ENCODE measurements around the gene STRIT1.

Gene STRIT1

DNA sequence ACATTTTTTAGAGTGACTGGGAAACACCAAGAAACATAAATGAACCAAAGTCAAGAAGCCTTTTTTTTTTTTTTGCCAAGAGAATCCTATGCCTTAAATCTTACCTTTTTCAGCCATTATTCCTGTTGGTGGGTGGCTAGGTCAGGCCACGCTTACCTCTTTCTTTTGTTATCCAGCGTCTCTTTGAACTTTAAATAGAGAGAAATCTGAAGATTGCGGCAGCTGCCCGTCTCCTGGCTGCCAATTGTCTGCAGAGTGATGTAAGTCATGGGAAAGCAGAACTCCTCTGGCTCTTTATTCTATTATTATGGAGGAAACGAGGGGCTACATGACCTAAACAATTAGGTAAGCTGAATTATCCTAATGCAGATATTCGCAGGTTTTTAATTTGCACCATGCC, at the start of gene STRIT1:
Gene STRIT1, minus strand, starts transcription at position 168 of the 400 bp plus-strand sequence.
- no peak for DNase-seq

DNA sequence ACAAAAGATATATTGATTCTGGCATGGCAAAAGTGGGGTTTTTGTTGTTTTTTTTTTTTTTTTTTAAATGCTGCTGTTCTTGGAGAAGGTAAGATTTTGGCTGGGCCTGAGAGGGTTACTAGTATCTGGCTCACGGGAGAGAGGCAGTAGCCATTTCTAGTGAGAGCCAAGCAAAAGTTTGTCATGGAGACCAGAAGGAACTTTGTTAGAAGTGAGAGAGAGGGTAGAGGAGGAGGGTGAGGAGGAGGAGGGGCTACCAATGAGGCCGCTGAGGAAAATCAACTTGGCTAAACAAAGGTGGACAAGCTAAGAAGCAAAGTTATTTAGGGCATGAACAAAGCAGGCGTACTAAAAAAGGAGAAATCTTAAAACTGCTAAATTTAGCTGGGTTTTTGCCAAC, 48.9 kb upstream of the STRIT1 start:
- DNase-seq: no peak

DNA sequence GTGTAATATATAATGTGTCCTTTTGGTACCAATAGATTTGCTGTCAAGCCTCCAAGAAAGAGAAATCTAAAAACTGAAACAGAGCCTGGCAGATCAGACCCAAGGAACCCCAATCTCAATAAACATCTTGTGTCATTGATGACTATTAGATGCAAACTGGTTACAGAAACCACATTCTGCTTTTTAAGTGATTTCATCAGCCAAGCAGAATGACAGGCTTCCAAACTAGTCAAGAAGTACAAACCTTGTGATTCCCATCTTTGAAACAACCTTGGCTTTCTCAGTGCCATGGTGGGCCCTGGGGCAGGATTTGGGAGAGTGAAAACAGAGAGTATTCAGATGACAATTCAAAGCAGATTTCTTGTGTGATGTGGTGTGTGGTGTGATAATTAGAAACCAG, 45.6 kb upstream of the STRIT1 start:
- no peak for DNase-seq

DNA sequence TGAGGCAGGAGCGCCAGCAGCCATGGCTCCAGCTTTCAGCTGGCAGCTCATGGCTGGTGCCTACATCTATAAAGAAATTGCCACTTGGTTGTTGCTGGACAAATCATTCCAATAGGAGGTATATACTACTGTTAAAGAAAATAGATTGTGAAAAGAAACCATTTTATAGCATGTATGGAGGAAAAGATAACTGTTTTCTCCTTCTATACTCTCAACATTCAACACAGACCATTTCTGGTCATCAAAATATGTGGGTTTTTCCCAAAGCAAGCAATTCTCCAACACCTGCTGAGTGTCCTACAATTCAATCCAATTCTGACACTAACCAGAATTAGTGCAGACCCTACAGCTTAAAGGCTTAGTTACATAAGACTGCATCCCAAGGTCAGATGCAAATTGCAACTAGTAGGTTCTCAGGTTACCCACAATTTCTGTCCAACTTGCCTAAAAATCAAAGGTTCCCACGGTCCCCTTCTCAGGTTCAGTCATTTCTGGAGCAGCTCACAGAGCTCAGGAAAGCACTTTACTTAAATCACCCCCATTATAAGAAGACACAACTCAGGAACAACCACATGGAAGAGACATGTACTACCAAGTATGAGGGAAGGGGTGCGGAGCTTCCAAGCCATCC, 42.4 kb upstream of the STRIT1 start:
- no peak for DNase-seq

DNA sequence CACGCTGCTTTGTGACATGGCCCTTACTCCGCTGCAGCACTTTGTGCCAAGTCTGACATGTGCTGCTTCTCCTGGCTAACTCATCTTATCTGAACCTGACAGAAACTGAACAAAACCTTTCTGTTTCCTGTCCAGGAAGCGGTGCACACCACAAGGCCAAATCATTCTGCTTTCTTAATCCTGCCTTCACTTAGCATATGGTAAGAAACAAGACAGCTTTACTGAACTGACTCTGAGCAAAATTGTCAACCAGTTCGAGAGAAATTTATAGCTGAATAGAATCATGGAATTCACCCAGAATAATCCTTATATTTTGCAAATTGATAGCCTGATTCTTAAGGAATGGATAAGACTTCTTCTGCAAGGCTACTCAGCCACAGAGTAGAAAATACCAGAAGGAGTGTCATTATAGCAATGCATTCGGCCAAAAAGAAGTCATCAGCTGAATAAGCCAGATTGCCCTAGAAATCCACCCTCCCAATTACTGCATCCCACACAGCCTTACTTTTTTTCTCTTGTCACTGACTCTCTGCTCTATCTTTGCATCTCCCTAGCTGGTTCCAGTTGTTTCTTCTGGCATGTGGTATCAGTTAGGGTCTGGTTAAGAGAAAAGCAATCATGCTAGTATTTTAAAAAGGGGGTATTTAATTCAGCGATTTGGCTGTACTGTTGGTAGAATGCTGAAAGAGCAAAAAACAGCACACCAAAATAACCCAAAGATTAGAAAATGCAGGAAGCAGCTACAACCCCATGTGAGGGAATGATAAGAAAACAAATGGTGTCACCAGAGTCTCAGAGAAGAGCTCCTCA, 41.6 kb upstream of the STRIT1 start:
- DNase-seq: no peak

DNA sequence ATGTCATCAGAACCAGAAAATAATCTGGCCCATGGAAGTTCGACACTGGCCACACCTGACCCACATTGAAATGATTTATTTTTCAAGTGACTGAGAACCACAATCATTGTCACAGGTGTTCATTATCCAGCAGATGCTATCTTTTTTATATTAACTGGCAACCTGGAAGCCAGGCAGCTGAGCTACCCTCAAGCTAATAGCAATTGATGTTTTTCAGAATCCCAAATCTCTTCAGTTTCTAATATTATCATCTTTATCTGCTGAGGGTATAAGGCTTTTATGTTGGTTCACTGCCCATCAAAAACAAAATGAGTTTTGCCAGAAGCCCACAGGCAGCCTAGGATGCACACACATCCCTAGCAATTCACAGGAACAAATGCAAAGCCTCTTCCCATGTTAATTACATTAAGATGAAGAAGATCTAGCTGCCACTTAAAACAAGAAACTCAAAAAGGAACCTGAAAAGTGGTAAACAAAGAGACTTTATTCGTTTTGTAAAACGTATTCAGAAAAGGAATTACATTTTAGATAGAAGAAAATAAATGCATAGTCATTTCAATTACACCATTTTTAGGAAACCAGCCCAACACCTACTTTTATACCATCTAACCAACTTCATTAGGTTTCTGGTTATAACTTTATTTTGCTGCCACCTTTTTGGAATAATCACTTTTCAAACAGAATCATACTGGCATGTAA, 40.9 kb upstream of the STRIT1 start:
- no peak for DNase-seq

DNA sequence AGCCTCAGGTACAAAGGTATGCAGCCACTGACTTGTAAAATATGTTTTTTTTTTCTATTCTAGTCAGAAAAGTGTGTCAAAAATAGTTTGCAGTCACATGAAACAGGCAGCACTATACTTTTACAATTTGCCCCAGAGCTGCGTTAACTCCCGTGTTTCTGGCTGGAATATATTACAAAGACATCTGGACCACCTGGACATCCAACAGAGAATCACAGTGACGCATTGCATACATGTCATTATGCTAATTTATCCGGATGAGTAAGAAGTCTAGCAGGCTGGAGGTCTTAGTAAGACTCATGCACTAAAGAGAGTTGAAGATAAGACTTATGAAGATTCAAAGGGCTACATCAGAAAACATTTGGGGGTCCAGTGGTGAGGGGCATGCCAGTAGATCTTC, 39.2 kb upstream of the STRIT1 start:
- peak in 1 of 2 experiments; percentile 63 for DNase-seq

DNA sequence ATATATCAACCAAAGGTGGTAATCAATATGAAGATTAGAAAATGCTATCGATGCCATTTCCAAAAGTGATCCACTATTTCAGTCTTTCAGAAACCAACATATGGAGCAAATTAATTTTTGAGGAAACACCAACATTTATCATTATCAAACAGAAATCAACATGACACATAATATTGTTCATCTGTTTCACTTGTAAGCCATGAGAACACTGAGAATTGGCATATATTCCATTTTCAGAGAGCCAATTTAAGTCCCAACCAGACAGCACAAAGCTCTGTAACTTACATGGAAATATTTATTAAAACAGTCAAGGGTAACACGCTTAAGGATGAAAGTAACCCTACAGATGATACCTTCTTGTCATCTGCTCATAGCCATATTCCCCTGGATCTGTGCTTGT, 37.6 kb upstream of the STRIT1 start:
- no peak for DNase-seq

DNA sequence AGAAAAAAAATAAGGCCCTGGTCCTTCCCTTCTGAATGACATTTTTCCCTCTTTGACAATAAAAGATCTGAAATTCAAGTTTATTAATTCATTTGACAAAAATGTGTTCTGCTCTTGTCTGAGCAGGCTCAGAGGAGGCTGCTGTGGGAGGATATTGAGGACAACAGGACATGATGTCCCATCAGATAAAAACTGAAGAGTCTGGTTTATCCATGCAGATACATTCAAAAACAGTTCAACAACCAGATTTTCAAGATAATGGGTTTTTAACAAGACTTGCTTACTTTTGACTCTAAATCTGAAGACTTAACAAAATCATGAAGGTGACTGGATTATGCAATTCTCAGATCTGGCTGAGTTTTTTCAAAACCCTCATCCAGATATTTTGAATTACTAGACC, 36.9 kb upstream of the STRIT1 start:
- no peak for DNase-seq

DNA sequence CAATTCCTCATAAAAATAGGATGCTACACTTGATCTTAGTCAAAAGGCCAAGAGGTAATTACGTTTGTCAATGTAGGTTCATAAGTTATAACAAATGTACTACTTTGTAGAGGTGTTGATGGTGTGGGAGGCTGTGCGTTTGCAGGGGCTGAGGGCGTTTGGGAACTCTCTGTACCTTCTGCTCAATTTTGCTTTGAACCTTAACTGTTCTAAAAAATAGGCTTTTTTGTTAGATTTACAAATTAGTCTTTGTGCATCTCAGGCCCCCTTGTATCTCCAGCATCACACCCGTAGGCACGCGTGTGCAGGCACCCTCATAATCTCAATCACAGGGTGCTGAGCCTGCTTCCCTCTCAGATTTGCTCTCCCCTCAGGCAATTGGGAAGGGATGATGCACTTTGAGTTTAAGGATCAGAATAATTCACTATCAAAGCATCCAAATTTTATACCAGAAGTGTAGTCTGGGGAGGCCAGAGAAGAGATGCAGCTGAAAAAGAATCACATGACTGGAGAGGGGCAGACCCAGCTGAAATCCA, 36.1 kb upstream of the STRIT1 start:
- no peak for DNase-seq

DNA sequence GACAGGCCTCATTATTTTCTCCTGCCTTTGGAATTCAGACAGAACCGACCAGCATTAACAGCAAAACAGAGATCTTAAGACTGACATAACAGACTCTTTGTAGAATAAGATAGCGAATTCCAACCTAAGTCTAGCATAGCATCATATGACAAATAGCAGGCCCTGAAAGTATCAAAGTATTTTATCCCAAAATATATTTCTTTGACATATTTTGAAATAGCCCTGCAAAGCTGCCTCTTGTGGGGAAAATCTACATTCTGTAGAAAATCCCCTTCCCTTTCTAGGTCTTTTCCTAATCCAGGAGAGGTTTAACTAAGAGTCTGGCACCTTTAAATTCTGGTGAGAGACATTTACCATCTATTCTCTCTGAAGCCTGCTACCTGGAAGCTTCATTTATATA, 34.4 kb upstream of the STRIT1 start:
- no peak for DNase-seq

DNA sequence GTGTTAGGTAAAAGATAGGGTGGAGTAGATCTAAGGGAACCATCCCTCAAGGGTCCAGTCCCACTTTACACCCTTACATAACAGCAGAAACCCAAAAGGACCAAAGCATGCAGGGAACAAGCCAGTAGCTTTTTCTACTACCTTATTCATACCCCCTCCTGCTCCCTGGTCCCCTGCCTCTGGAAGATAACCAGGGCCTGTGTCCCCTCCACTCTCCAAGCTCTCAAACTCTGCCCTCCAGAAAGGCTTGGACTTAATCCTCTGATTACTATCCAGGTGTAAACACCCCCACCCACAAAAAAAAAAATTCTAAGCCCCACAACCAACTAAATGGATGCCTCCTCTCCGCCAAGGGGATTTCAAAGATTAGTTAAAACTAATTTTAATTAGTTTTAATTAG, 33.9 kb upstream of the STRIT1 start:
- DNase-seq: no peak

DNA sequence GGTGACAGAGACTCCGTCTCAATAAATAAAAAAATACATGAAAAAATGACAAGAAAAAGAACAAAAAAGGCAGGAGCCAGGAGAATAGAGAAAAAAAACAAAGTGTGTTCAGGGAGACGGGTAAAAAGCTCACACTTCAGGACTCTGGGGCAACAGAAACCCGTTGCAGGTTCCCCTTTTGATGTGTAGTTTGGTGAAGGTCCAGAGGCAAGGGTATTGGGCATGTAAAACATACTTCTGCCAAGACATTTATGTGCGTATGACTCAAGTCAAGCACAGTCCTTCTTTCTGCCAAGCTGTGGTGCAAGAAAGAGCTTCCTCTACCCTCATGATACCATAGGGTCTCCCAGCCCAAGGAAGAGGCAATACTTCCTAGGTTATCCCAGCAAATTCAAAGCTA, 33.4 kb upstream of the STRIT1 start:
- DNase-seq: no peak

DNA sequence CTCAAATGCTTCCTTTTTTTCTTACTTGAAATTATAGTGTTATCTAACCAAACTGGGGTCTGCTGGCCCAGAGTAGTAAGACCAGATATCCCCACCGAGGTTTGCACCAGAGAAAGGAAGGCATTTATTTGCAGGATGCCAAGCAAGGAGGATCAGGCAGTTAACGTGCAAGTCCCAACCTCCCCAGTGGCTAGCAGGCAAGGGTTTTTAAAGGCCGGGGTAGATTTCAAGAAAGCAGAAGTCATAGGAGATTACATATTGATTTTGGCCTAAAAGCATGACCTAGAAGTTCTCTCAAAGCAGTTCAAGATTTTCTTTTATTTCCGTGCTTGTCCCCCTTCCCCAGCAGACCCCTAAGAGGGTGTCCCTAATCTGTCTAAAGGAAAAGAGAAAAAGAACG, 32.8 kb upstream of the STRIT1 start:
- no peak for DNase-seq

DNA sequence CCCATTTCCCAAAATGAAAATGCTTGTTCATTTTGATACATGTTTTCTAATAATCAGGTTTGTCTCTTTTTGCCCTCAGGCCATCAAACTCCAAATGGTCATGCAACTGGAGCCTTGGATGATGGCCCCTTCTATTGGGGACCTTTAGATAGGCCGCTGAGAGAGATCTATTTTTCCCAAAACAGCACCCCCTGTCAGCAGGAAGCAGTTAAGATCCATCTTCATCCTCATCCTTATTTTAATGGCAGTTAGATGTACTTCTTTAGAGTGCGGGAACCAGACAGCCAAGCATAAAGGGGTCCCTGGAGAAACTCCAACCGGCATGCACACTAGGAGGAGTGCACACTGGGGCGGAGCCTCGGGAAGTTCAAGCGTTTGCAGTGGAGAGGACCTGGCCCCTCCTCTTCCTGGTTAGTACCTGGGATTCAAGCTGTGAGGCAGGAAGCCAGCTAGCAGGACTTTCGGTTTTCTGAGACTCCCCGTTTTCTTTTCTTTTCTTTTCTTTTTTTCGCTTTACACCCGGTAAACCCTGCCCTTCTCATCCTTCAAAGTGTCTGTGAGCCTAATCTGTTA, 31.9 kb upstream of the STRIT1 start:
- DNase-seq: peak; percentile 13 to 15

DNA sequence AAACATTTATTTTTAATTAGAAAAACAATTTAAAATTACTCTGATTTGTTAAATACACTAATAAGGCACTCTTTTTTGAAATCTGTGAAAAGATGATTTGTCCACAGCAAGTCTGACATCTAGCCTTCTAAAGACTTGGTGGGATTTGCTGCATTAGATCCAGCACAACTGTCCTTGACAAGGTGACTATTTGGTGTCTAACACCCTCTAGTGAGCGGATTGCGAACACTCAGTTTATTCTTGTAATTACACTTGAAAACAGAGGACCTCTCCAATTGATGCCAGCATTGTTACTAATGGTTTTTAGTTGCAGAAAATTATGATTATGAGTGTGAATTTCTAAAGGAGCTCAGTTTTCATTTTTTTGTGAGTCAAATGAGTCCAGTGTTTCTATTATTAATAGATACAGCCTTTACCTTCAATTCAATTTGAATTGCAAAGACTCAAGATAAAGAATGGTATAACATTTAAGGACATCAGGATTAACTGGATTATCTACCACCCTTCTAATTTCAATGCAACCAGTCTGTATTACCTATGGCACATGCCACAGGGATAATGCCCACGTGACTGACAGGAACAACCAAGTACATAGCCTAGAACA, 29.7 kb upstream of the STRIT1 start:
- DNase-seq: peak; percentile 79 to 92

DNA sequence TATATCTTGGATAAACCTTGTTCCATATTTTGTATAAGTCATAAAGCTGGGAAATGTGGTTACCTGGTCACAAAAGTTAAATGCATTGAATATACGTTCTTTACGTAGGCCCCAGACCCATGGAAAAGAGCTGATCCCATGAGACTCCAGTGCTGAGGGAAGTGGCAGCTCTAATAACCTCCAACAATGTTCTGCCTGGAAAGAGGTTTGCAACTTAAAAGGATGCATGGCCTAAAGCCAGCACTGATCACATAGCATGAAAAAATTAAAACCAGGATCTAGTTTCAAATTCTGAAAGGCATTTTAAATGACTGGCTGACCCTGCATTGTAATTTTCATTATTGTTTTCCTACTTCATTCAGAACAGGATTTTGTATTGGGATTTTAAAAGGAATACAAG, 27.9 kb upstream of the STRIT1 start:
- peak in 1 of 2 experiments; percentile 7 for DNase-seq

DNA sequence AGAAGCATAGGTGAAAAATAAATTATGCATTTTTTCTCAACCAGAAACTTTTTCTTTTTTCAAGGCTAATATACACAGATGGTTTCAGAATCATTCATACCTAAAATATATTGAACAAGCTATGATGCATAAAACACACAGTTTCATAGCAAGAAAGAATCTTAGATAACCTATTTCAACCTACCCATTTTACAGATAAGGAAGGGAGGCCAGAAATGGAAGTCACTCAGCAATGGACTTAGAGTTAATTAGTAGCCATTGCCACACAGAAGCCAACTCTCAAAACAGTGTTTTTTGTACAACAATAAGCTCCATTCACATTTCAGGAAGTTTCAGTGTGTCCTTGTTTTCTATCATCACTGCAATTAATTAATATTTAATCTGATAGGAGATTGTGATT, 27.5 kb upstream of the STRIT1 start:
- no peak for DNase-seq

DNA sequence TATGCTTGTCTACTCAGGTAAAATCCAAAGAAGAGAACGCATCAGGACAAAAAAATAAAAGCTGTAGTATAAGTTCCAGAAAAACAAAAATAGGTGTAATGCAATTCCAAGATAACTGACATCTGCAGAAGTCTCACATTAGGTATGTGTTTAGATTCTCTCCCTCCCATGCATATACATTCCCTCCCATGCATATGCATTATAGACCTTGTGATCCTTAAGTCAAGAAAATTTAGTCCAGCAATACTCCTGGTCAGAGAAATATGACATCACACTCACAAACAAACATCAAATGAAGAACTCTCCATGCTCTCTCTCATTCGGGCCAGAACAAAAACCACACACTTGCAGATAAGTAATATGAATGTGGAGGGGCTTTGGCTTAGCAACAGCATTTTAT, 25.3 kb upstream of the STRIT1 start:
- no peak for DNase-seq

DNA sequence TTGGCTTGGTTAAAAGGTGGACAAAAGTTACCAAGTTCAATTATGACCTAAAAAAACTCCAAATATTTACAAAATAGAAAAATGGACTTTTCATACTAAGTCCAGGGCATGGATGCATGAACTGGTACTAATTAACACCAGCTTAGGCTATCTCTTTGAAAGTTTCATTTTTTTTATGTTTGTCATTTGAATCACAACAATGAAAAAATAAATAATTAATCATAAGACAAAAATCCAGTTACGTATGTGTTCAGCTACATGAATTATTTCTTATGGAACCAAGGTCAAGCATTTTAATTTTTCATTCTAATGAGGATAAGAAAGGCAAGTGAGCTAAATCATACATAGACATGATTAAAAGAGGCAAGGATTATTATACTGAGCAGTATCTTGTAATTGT, 23.7 kb upstream of the STRIT1 start:
- DNase-seq: no peak

DNA sequence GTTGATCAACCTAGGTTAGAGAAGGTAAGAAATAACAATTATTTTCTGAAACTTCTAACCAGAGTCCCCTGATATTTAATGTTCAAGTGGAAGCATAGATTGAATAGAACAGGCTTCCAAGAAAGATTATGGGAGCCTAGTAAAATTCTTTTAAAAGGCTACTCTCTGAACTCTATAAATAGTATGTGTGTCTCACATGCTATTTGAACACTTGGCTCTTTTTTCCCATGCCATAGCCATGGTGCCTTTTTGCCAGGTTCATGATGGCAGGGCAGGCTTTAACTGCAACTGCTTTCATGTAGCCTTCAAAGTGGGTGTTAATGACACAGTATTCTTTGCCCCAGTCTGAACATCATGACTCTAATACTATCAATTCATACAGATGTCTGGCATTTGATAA, 22.9 kb upstream of the STRIT1 start:
- no peak for DNase-seq

DNA sequence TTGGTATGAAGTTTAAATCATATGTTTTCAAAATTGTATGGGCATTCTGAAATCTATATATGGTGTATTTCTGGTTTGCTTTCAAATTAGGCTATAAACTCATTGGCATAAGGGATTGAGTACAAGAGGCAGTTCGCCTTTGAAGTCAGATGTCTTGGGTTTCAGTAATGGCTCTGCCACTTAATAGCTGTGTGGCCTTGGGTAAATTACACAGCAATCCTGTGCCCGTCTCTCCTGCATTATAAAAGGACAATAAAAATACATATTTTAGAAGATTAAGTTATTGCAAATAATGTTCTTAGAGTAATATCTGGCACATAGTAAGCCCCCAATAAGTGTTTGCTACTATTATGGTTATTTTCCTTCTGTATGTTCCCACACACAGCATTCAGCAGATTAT, 20.4 kb upstream of the STRIT1 start:
- no peak for DNase-seq

DNA sequence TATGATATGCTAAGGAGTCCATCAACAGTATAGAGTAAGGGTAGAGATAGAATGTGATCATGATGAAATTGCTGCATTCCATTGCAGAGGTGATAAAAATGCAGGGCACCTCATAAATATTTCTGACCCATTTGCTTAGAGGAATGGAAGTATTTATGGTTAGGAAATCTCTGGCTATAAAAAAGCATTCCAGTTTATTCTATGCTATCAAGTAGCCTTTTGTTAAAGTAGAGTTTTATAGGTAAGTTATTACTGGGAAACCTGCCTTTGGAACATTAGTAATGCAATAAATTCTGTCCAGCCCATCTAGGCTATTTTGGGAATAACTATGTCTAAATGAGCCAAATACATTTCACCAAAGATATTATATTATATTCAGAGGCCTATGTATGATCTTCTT, 19.8 kb upstream of the STRIT1 start:
- no peak for DNase-seq

Data from NCI-H524 (cell line).